H9 (cell line): Measurements from ENCODE around the gene C5orf22. TPM values are rescaled to one million over a fixed set of nuclear protein-coding genes. Genes with fewer than 3 reads are reported as not detected.

Source experiments
- DNase-seq: peaks from one replicate; pipeline ENCODE4 v3.0.0-alpha.2; 2017
- H2AFZ ChIP-seq: one replicate; pipeline ENCODE4 v1.6.1; 2013; ENCODE audit warnings: mild to moderate bottlenecking, low read length, control low read depth, moderate library complexity
- H2AK5ac ChIP-seq: 2 replicates; pipeline ENCODE4 v1.6.1; 2013; ENCODE audit warnings: low read length, control low read depth, mixed read lengths; ENCODE audit not compliant: insufficient read length
- H2BK120ac ChIP-seq: one replicate; pipeline ENCODE4 v1.6.1; 2013; ENCODE audit warnings: low read depth, mild to moderate bottlenecking, low read length, control low read depth, inconsistent platforms; ENCODE audit not compliant: poor library complexity, severe bottlenecking
- H2BK12ac ChIP-seq: 2 replicates; pipeline ENCODE4 v1.6.1; 2013; ENCODE audit warnings: low read length, control low read depth, mixed read lengths, low read depth; ENCODE audit not compliant: insufficient read length
- H2BK15ac ChIP-seq: 2 replicates; pipeline ENCODE4 v1.6.1; 2013; ENCODE audit warnings: low read depth, low read length, control low read depth
- H2BK20ac ChIP-seq: one replicate; pipeline ENCODE4 v1.6.1; 2013; ENCODE audit warnings: low read depth, mild to moderate bottlenecking, low read length, control low read depth, inconsistent platforms; ENCODE audit not compliant: poor library complexity, severe bottlenecking
- H2BK5ac ChIP-seq: 2 replicates; pipeline ENCODE4 v1.6.1; 2013; ENCODE audit warnings: low read length, control low read depth, mixed read lengths; ENCODE audit not compliant: insufficient read length
- H3K14ac ChIP-seq: 2 replicates; pipeline ENCODE4 v1.6.1; 2013; ENCODE audit warnings: low read length, control low read depth; ENCODE audit not compliant: insufficient read depth
- H3K18ac ChIP-seq: 2 replicates; pipeline ENCODE4 v1.6.1; 2013; ENCODE audit warnings: low read depth, mild to moderate bottlenecking, mixed read lengths, low read length, control low read depth; ENCODE audit not compliant: insufficient read length
- H3K23ac ChIP-seq: 2 replicates; pipeline ENCODE4 v1.6.1; 2013; ENCODE audit warnings: low read length, control low read depth, mixed read lengths, low read depth; ENCODE audit not compliant: insufficient read length
- H3K23me2 ChIP-seq: 2 replicates; pipeline ENCODE4 v1.6.1; 2013; ENCODE audit warnings: low read depth, mild to moderate bottlenecking, mixed read lengths, low read length, control low read depth; ENCODE audit not compliant: insufficient read length, poor library complexity, severe bottlenecking
- H3K27ac ChIP-seq: 2 replicates; pipeline ENCODE4 v1.5.1; 2013; ENCODE audit warnings: low read length, control low read depth, mixed read lengths, low read depth; ENCODE audit not compliant: insufficient read length
- H3K27me3 ChIP-seq: 2 replicates; pipeline ENCODE4 v1.6.1; 2013; ENCODE audit warnings: low read length, control low read depth, inconsistent platforms; ENCODE audit not compliant: insufficient read depth
- H3K4ac ChIP-seq: 2 replicates; pipeline ENCODE4 v1.6.1; 2013; ENCODE audit warnings: low read depth, mild to moderate bottlenecking, control low read depth, inconsistent platforms, low read length, moderate library complexity
- H3K4me1 ChIP-seq: 2 replicates; pipeline ENCODE4 v1.6.1; 2013; ENCODE audit warnings: low read length, control low read depth, inconsistent platforms; ENCODE audit not compliant: insufficient read depth
- H3K4me2 ChIP-seq: 2 replicates; pipeline ENCODE4 v1.6.1; 2013; ENCODE audit warnings: low read length, control low read depth, mixed read lengths; ENCODE audit not compliant: insufficient read length, insufficient read depth
- H3K56ac ChIP-seq: 2 replicates; pipeline ENCODE4 v1.6.1; 2013; ENCODE audit warnings: low read depth, mild to moderate bottlenecking, mixed read lengths, low read length, control low read depth; ENCODE audit not compliant: insufficient read length
- H3K79me1 ChIP-seq: 2 replicates; pipeline ENCODE4 v1.6.1; 2013; ENCODE audit warnings: low read depth, mild to moderate bottlenecking, moderate library complexity, low read length, control low read depth, inconsistent platforms; ENCODE audit not compliant: insufficient read depth, poor library complexity, severe bottlenecking
- H3K79me2 ChIP-seq: 2 replicates; pipeline ENCODE4 v1.6.1; 2013; ENCODE audit warnings: low read length, control low read depth, inconsistent platforms; ENCODE audit not compliant: insufficient read depth
- H3K9ac ChIP-seq: 2 replicates; pipeline ENCODE4 v1.6.1; 2013; ENCODE audit warnings: low read length, control low read depth, mixed read lengths; ENCODE audit not compliant: insufficient read length; ENCODE audit errors: extremely low read depth
- H3K9me3 ChIP-seq: one replicate; pipeline ENCODE4 v1.6.1; 2013; ENCODE audit warnings: low read depth, low read length, inconsistent platforms; ENCODE audit not compliant: control insufficient read depth
- H3T11ph ChIP-seq: one replicate; pipeline ENCODE4 v1.6.1; 2013; ENCODE audit warnings: mild to moderate bottlenecking, low read length, control low read depth, inconsistent platforms
- H4K20me1 ChIP-seq: one replicate; pipeline ENCODE4 v1.6.1; 2013; ENCODE audit not compliant: control insufficient read depth, insufficient read length, insufficient read depth
- H4K5ac ChIP-seq: 2 replicates; pipeline ENCODE4 v1.6.1; 2013; ENCODE audit warnings: low read depth, mild to moderate bottlenecking, mixed read lengths, low read length, control low read depth; ENCODE audit not compliant: insufficient read length
- H4K8ac ChIP-seq: replicated peaks from 2 replicates; pipeline ENCODE4 v1.6.1; 2013; ENCODE audit warnings: low read length, control low read depth, mixed read lengths, low read depth; ENCODE audit not compliant: insufficient read length
- H4K91ac ChIP-seq: 2 replicates; pipeline ENCODE4 v1.6.1; 2013; ENCODE audit warnings: low read depth, mild to moderate bottlenecking, moderate library complexity, mixed read lengths, low read length, control low read depth; ENCODE audit not compliant: insufficient read length
- H3K27ac Mint-ChIP-seq, 3 experiments: 2 replicates in 2 of 3; 3 replicates in 1 of 3; pipeline ENCODE4 v1.8.0; 2020 to 2021; ENCODE audit warnings: mixed read lengths in 3 of 3, mild to moderate bottlenecking in 1 of 3, moderate library complexity in 1 of 3
- H3K27me3 Mint-ChIP-seq: 2 replicates; pipeline ENCODE4 v1.8.0; 2021; ENCODE audit warnings: low read depth, mild to moderate bottlenecking, moderate library complexity, mixed read lengths
- H3K36me3 Mint-ChIP-seq, 3 experiments: 2 replicates in 2 of 3; 3 replicates in 1 of 3; pipeline ENCODE4 v1.8.0; 2020 to 2021; ENCODE audit warnings: low read depth in 3 of 3, mixed read lengths in 3 of 3; ENCODE audit not compliant: insufficient read depth in 1 of 3
- H3K4me1 Mint-ChIP-seq, 2 experiments: 2 replicates each; pipeline ENCODE4 v1.8.0; 2020; ENCODE audit warnings: mixed read lengths in 2 of 2
- H3K4me3 Mint-ChIP-seq, 2 experiments: 2 replicates in 1 of 2; 3 replicates in 1 of 2; pipeline ENCODE4 v1.8.0; 2020 to 2021; ENCODE audit warnings: mild to moderate bottlenecking in 2 of 2, mixed read lengths in 2 of 2, moderate library complexity in 1 of 2
- H3K9me3 Mint-ChIP-seq, 2 experiments: 2 replicates in 1 of 2; 3 replicates in 1 of 2; pipeline ENCODE4 v1.8.0; 2020; ENCODE audit warnings: mild to moderate bottlenecking in 2 of 2, mixed read lengths in 2 of 2, moderate library complexity in 1 of 2
- CTCF ChIP-seq: fragments of 200-600 bp; sonication (generic); conservative IDR thresholded peaks from 3 replicates; pipeline ENCODE4 v1.8.0; 2021; ENCODE audit warnings: antibody characterized with exemption, mild to moderate bottlenecking
- WGBS: extraction: QIAGEN DNeasy Blood & Tissue Kit; methylation state at CpG from one replicate; pipeline ENCODE4 v1.1.7; 2013; ENCODE audit warnings: missing lambda C conversion rate, low lambda C conversion rate, mixed read lengths; ENCODE audit not compliant: insufficient read length; ENCODE audit errors: extremely low coverage; 5-methylcytosine and 5-hydroxymethylcytosine counted together
- total RNA-seq: library from RNA; stranded (reverse); gene quantifications from 2 replicates; pipeline ENCODE4 v1.2.1, GENCODE V29; 2021

The C5orf22 gene
- total RNA-seq, 1 experiment from 2014 or later = 34.0 TPM

GRCh38 chr5:31504529-31504928, 27.6 kb upstream of the C5orf22 start:
- no peaks in the 10 kb centered on the region for H3K4me1 ChIP-seq
- no peaks in the 10 kb centered on the region for H3K9me3 ChIP-seq
- H4K20me1 ChIP-seq = no peaks in the 10 kb centered on the region
- no peaks in the 10 kb centered on the region for H3K9me3 Mint-ChIP-seq
- no peak for TF ChIP-seq CTCF
- H2BK12ac ChIP-seq = no peak overlapping the region
- H4K91ac ChIP-seq = no peak overlapping the region
- no peak overlapping the region for H2AK5ac ChIP-seq
- no peaks in the 10 kb centered on the region for H3K79me1 ChIP-seq
- H2BK15ac ChIP-seq = no peak overlapping the region
- H3K79me2 ChIP-seq = no peaks in the 10 kb centered on the region
- H3K23me2 ChIP-seq = no peaks in the 10 kb centered on the region
- no peak overlapping the region for H3K18ac ChIP-seq
- no peak overlapping the region for H3K4ac ChIP-seq
- DNase-seq = no peak
- no peaks in the 10 kb centered on the region for H3K27me3 Mint-ChIP-seq
- no peak overlapping the region for H2AFZ ChIP-seq
- H3K14ac ChIP-seq = no peak overlapping the region
- no peak overlapping the region for H4K8ac ChIP-seq
- no peak overlapping the region for H3K27ac ChIP-seq
- peaks cover 22 to 89% (median 67%) of the 10 kb centered on the region in 3 experiments; a peak in 6 of 7 replicates for H3K36me3 Mint-ChIP-seq
- H3K27ac Mint-ChIP-seq = no peak overlapping the region
- no peak overlapping the region for H3T11ph ChIP-seq
- H3K27me3 ChIP-seq = no peaks in the 10 kb centered on the region; the same call in 1 of the 2 replicates
- H4K5ac ChIP-seq = no peak overlapping the region
- H3K23ac ChIP-seq = no peak overlapping the region
- no peak overlapping the region for H3K56ac ChIP-seq
- H3K9ac ChIP-seq = no peak overlapping the region
- H3K4me2 ChIP-seq = no peak overlapping the region
- no peak overlapping the region for H2BK20ac ChIP-seq
- no peak overlapping the region for H2BK120ac ChIP-seq
- H2BK5ac ChIP-seq = no peak overlapping the region
- WGBS = no CpG with 5 or more reads among the region's 10 CpGs
- no peak overlapping the region for H3K4me3 Mint-ChIP-seq
- H3K4me1 Mint-ChIP-seq = no peaks in the 10 kb centered on the region
